Astrocyte (in vitro differentiated cells and primary cell): ENCODE data around the gene CHST10. TPM values are rescaled to one million over a fixed set of nuclear protein-coding genes. Genes with fewer than 3 reads are reported as not detected.

Experiments
- total RNA-seq: library from RNA; stranded (reverse); gene quantifications from 2 replicates; pipeline ENCODE4 v1.2.1, GENCODE V29; 2021

The CHST10 gene
- total RNA-seq, 1 donor from 2014 or later = 12.7 TPM

Other genes with a start within 250 kb of the CHST10 start
- gene LONRF2, start 95.2 kb downstream of the CHST10 start, total RNA-seq = 0.45 and 0.62 TPM in 2 replicates
- gene NMS, start 52.8 kb upstream of the CHST10 start, total RNA-seq = not detected in 2 replicates
- 35.4 and 35.5 TPM in 2 replicates for gene PDCL3, start 145.3 kb upstream of the CHST10 start, total RNA-seq